Subcutaneous abdominal adipose tissue (tissue), 5 donors: ENCODE measurements around the gene PAPPA.

Experiments used
- H3K27ac ChIP-seq: one replicate; pipeline ENCODE4 v1.7.0; 2013; ENCODE audit warnings: low read depth, mild to moderate bottlenecking, inconsistent platforms, low read length, moderate library complexity
- H3K27me3 ChIP-seq, 5 donors: one replicate each; pipeline ENCODE4 v1.7.0; 2013; ENCODE audit warnings: low read length in 5 of 5, inconsistent platforms in 1 of 5; ENCODE audit not compliant: control insufficient read depth in 5 of 5, insufficient read depth in 4 of 5
- H3K36me3 ChIP-seq, 5 donors: one replicate each; pipeline ENCODE4 v1.7.0; 2013; ENCODE audit warnings: low read length in 5 of 5; ENCODE audit not compliant: control insufficient read depth in 5 of 5, insufficient read depth in 5 of 5
- H3K4me1 ChIP-seq, 5 donors: one replicate each; pipeline ENCODE4 v1.7.0; 2013; ENCODE audit warnings: low read length in 5 of 5, mild to moderate bottlenecking in 3 of 5, moderate library complexity in 1 of 5; ENCODE audit not compliant: control insufficient read depth in 5 of 5, insufficient read depth in 5 of 5
- H3K4me3 ChIP-seq, 5 donors: one replicate each; pipeline ENCODE4 v1.7.0; 2013; ENCODE audit warnings: low read length in 5 of 5, low read depth in 1 of 5
- H3K9ac ChIP-seq, 5 donors: one replicate each; pipeline ENCODE4 v1.7.0; 2013; ENCODE audit warnings: low read length in 5 of 5, mild to moderate bottlenecking in 4 of 5, moderate library complexity in 3 of 5
- H3K9me3 ChIP-seq, 5 donors: one replicate each; pipeline ENCODE4 v1.7.0; 2013; ENCODE audit warnings: low read length in 5 of 5; ENCODE audit not compliant: control insufficient read depth in 5 of 5
- donor health status: healthy.
- donor health status: healthy.
- donor health status: healthy.
- donor health status: healthy.
- donor health status: healthy.

The PAPPA gene

GRCh38 chr9:116247284-116247683, 93.7 kb downstream of the PAPPA start:
- no peak overlapping the region for H3K27ac ChIP-seq
- H3K4me3 ChIP-seq = no peak overlapping the region
- H3K9ac ChIP-seq = no peak overlapping the region
- H3K9me3 ChIP-seq = no peaks in the 10 kb centered on the region
- no peaks in the 10 kb centered on the region for H3K27me3 ChIP-seq
- H3K36me3 ChIP-seq = no peaks in the 10 kb centered on the region
- no peaks in the 10 kb centered on the region for H3K4me1 ChIP-seq

GRCh38 chr9:116247791-116248374, 94.3 kb downstream of the PAPPA start:
- Histone ChIP-seq H3K27me3 (no peaks in the 10 kb centered on the region), H3K36me3 (peaks cover 0 to 1% (median 0%) of the 10 kb centered on the region in 5 donors), H3K9ac (no peak overlapping the region), H3K27ac (no peak overlapping the region), H3K4me3 (no peak overlapping the region), H3K4me1 (no peaks in the 10 kb centered on the region), H3K9me3 (no peaks in the 10 kb centered on the region)

DNA sequence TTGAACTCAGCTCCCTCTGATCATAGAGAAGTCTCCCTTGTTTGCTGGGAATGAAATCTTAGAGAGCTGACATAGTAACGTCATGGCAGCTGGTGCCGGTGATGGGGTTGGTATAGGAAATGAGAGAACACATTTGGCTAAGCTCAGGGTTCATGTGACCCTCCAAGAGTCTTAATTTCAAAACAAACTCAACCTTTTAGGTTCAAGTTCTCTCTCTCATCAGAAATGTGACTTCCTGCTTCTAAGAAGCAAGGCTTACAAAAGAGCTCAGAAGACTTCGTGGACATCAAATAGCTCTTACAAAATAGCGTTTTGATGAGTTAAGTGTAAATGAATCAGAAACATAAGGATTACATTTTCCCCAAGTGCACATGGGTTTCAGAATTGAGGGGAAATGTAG, 97.3 kb downstream of the PAPPA start:
- Histone ChIP-seq H3K4me1 (no peaks in the 10 kb centered on the region), H3K9me3 (no peaks in the 10 kb centered on the region), H3K27ac (no peak overlapping the region)

DNA sequence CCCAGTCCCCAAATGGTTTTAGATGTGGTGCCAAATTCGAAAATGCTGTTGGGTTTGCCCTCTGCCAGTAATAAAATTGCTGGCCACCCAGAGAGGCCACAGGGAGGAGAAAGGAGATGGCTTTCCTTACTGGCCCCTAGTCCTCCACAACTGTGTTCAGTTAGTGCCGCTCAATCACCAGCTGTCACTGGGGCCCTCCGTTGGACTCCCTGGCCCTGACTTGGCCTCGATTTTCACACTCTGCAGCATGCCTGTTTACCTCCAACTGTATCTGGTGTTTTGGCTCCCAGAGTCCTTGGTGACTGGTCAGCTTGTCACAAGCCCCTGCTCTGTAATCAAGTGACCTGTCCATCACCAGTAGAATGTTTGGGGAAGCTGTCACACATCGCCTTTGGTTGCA, 97.8 kb downstream of the PAPPA start:
- H3K27me3 ChIP-seq = no peaks in the 10 kb centered on the region
- H3K4me1 ChIP-seq = no peaks in the 10 kb centered on the region
- no peak overlapping the region for H3K27ac ChIP-seq
- H3K4me3 ChIP-seq = no peak overlapping the region
- H3K9me3 ChIP-seq = no peaks in the 10 kb centered on the region
- peaks cover 0 to 4% (median 0%) of the 10 kb centered on the region in 5 donors for H3K36me3 ChIP-seq
- H3K9ac ChIP-seq = no peak overlapping the region

More for the DNA sequence above, 97.3 kb downstream of the PAPPA start:
- peaks cover 0 to 4% (median 0%) of the 10 kb centered on the region in 5 donors for H3K36me3 ChIP-seq
- no peaks in the 10 kb centered on the region for H3K27me3 ChIP-seq
- no peak overlapping the region for H3K9ac ChIP-seq
- no peak overlapping the region for H3K4me3 ChIP-seq

GRCh38 chr9:116260531-116260930, 106.9 kb downstream of the PAPPA start:
- Histone ChIP-seq H3K27ac (no peak overlapping the region), H3K4me1 (no peaks in the 10 kb centered on the region), H3K4me3 (no peak overlapping the region), H3K36me3 (no peaks in the 10 kb centered on the region), H3K9me3 (no peaks in the 10 kb centered on the region), H3K27me3 (no peaks in the 10 kb centered on the region), H3K9ac (no peak overlapping the region)

DNA sequence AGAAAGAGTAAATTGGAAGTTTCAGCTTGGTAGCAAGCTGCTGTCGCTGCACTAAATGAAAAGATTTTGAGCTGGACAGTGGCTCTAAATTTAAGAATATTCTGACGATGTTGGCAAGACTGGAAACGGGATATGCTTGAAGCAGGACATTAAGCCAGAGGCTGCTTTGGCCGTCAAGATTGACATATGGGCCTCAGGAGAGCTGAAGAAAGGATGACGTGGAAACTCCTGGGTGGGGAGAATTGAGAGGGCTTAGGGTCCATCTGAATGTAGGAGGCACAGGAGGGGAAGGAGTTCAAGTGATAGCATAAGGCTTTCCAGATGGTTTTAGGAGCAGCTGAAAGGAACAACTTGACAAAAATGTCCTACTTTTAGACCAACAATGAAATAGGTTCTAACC, 108.9 kb downstream of the PAPPA start:
- Histone ChIP-seq H3K9ac (no peak overlapping the region), H3K9me3 (no peaks in the 10 kb centered on the region), H3K27me3 (no peaks in the 10 kb centered on the region), H3K36me3 (peaks cover 0 to 3% (median 0%) of the 10 kb centered on the region in 5 donors), H3K4me3 (no peak overlapping the region), H3K4me1 (no peaks in the 10 kb centered on the region), H3K27ac (no peak overlapping the region)

DNA sequence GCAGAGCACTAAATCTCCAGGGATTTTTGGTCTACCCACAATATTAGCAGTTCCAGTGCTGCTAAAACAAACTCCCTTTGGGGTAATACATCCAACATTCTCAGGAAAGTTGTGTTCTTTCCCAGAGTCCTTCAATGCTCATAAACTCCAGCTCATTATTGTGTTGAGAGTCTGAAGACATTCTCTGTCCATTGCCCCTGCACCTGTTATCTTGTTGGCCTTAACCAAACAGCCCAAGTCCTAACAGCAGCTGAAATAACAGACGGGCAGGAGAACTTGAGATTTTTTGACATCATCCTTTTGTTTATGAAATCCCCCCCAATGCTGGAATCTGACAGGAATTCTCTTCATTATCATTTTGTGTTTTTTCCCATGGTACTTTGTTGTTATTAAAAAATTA, 110.8 kb downstream of the PAPPA start:
- H3K27ac ChIP-seq = no peak overlapping the region
- peaks cover 0 to 3% (median 0%) of the 10 kb centered on the region in 5 donors for H3K36me3 ChIP-seq
- H3K4me3 ChIP-seq = no peak overlapping the region
- H3K9me3 ChIP-seq = no peaks in the 10 kb centered on the region
- no peaks in the 10 kb centered on the region for H3K27me3 ChIP-seq
- no peaks in the 10 kb centered on the region for H3K4me1 ChIP-seq
- H3K9ac ChIP-seq = no peak overlapping the region

DNA sequence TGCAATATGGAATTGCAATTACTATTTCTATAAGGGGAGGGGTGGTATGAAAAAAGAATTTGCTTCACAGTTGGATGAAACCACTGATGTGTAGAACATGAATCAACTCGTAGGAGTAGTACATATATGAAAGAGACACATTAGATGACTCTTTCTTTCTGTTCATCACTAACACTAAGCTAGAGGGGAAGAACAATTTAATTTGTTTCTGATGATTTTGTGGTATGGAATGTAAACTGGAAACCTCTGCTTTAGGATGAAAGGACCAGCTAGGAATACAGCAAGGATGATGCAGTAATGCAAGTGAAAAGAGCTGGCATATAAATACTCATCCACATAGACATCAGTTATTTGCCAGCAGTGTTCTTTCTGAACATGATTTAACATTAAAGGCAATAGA, 113.4 kb downstream of the PAPPA start:
- Histone ChIP-seq H3K4me3 (no peak overlapping the region), H3K9ac (no peak overlapping the region), H3K36me3 (peaks cover 0 to 3% (median 0%) of the 10 kb centered on the region in 5 donors), H3K4me1 (no peaks in the 10 kb centered on the region), H3K27me3 (no peaks in the 10 kb centered on the region), H3K9me3 (no peaks in the 10 kb centered on the region), H3K27ac (no peak overlapping the region)

- Histone ChIP-seq H3K9ac (no peak overlapping the region), H3K27me3 (no peaks in the 10 kb centered on the region)
These were observed 115.7 kb downstream of the PAPPA start for GRCh38 chr9:116269250-116269649.

DNA sequence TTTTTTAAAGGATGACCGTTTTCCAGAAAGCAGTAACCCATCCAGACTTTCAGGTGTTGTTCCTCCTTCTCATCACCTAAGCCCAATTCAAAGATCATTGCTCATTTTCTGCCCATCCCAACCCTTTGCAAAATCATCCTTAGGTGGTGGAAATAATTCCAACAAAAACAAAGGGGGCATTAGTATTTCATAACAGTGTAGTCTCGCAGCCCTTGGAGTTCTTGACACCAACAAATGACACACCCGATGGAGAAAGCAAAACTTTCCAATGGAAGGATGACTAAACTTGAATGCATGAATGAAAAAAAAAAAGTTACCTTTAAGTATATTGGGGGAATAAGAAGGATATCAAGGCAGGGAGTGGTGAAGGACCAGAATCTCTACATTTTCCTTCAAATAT, 117.0 kb downstream of the PAPPA start:
- Histone ChIP-seq H3K4me1 (no peaks in the 10 kb centered on the region), H3K27ac (no peak overlapping the region), H3K27me3 (peaks cover 0 to 3% (median 0%) of the 10 kb centered on the region in 5 donors), H3K4me3 (no peak overlapping the region), H3K36me3 (peaks cover 0 to 3% (median 0%) of the 10 kb centered on the region in 5 donors), H3K9me3 (no peaks in the 10 kb centered on the region), H3K9ac (no peak overlapping the region)

More at GRCh38 chr9:116269250-116269649, 115.7 kb downstream of the PAPPA start:
- Histone ChIP-seq H3K4me3 (no peak overlapping the region), H3K36me3 (peaks cover 0 to 3% (median 0%) of the 10 kb centered on the region in 5 donors), H3K27ac (no peak overlapping the region), H3K9me3 (no peaks in the 10 kb centered on the region), H3K4me1 (no peaks in the 10 kb centered on the region)
